Right atrium auricular region (tissue), 2 donors: ENCODE measurements around the gene RBBP8. TPM values are rescaled to one million over a fixed set of nuclear protein-coding genes. Genes with fewer than 3 reads are reported as not detected.

Source experiments
- DNase-seq: peaks from one replicate; pipeline ENCODE4 v3.0.0-alpha.2; 2019; ENCODE audit warnings: low spot score
- H3K27ac ChIP-seq, 2 donors: fragments of 200-600 bp; sonication (generic); 1 replicate in 1 of 2; 2 replicates in 1 of 2; pipeline ENCODE4 v1.5.1; 2016 to 2019
- H3K27me3 ChIP-seq, 2 donors: fragments of 200-600 bp; sonication (generic); one replicate each; pipeline versions ENCODE4 v1.5.1 to v1.6.0; 2017 to 2019
- H3K36me3 ChIP-seq: fragments of 200-600 bp; sonication (generic); one replicate; pipeline ENCODE4 v1.5.1; 2016
- H3K4me1 ChIP-seq, 2 donors: fragments of 200-600 bp; sonication (generic); one replicate each; pipeline versions ENCODE4 v1.5.1 to v1.6.0; 2017 to 2019
- H3K4me3 ChIP-seq, 2 donors: fragments of 200-600 bp; sonication (generic); 1 replicate in 1 of 2; 2 replicates in 1 of 2; pipeline ENCODE4 v1.5.1; 2017 to 2019; ENCODE audit warnings: mild to moderate bottlenecking in 1 of 2, moderate library complexity in 1 of 2
- H3K9me3 ChIP-seq, 2 donors: fragments of 200-600 bp; sonication (generic); one replicate each; pipeline ENCODE4 v1.5.1; 2019
- total RNA-seq, 2 donors: library from RNA; depleted of rRNA; stranded (reverse); fragments of >200 nt; gene quantifications; one replicate each; pipeline ENCODE4 v1.1.0, GENCODE V29; 2016
- TF ChIP-seq, protein P1 (sequence below), 2 donors: fragments of 200-600 bp; sonication (generic); IDR thresholded peaks; one replicate each; pipeline ENCODE4 v1.5.1; 2019; ENCODE audit warnings: antibody characterized with exemption in 2 of 2

Gene RBBP8
- total RNA-seq, 2 donors from 2014 or later = 7.2 to 7.6 TPM

DNA sequence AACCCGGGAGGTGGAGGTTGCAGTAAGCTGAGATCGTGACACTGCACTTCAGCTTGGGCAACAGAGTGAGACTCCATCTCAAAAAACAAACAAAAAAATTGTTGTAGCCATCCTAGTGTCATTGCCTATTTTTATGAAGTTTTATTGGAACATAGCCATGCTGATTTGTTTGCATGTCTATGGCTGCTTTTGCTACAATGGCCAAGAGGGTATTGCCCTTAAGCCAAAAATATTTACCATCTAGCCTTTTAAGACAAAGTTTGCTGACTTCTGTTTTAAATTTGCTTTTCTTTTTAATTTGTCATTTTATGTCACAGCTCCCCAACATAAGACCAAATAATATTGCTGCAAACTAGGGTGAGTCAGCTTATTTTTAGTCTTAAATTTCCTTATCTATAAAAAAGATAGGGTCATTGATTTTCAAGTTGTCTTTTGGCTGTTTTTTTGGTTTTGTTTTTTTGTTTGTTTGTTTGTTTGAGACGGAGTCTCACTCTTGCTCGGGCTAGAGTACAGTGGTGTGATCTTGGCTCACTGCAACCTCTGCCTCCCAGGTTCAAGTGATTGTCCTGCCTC, 132.2 kb downstream of the RBBP8 start:
- no peak for DNase-seq
- TF ChIP-seq, protein P1, sequence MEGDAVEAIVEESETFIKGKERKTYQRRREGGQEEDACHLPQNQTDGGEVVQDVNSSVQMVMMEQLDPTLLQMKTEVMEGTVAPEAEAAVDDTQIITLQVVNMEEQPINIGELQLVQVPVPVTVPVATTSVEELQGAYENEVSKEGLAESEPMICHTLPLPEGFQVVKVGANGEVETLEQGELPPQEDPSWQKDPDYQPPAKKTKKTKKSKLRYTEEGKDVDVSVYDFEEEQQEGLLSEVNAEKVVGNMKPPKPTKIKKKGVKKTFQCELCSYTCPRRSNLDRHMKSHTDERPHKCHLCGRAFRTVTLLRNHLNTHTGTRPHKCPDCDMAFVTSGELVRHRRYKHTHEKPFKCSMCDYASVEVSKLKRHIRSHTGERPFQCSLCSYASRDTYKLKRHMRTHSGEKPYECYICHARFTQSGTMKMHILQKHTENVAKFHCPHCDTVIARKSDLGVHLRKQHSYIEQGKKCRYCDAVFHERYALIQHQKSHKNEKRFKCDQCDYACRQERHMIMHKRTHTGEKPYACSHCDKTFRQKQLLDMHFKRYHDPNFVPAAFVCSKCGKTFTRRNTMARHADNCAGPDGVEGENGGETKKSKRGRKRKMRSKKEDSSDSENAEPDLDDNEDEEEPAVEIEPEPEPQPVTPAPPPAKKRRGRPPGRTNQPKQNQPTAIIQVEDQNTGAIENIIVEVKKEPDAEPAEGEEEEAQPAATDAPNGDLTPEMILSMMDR (IDR thresholded peaks at IDR 0.05) = no peak
- Histone ChIP-seq H3K36me3 (no peaks in the 10 kb centered on the region), H3K4me3 (no peak overlapping the region), H3K27me3 (no peaks in the 10 kb centered on the region), H3K27ac (no peak overlapping the region), H3K9me3 (no peaks in the 10 kb centered on the region), H3K4me1 (no peaks in the 10 kb centered on the region)

DNA sequence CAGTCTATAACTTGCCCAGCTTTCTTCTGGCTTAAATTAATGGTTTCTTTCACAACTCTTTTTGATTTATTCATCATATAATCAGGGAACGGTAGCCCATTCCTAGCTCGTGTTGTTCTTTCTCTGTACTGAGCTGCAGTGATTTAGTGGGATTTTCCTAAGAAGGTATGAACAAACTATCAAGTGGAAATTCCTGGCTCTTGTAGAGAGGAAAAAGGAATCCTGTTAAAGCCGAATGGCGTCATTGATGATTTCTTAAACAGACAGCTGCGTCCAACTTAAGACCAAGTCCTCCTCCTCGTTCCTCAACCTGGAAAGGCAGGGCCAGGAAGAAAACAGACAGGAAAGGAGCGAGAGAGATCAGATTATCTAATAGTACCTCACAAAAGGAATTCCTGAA, 132.9 kb downstream of the RBBP8 start:
- H3K36me3 ChIP-seq = no peaks in the 10 kb centered on the region
- TF ChIP-seq, protein P1 (IDR thresholded peaks at IDR 0.05) = no peak
- H3K9me3 ChIP-seq = no peaks in the 10 kb centered on the region
- H3K27me3 ChIP-seq = no peaks in the 10 kb centered on the region
- no peak overlapping the region for H3K4me3 ChIP-seq
- no peaks in the 10 kb centered on the region for H3K4me1 ChIP-seq
- DNase-seq = no peak
- no peak overlapping the region for H3K27ac ChIP-seq

DNA sequence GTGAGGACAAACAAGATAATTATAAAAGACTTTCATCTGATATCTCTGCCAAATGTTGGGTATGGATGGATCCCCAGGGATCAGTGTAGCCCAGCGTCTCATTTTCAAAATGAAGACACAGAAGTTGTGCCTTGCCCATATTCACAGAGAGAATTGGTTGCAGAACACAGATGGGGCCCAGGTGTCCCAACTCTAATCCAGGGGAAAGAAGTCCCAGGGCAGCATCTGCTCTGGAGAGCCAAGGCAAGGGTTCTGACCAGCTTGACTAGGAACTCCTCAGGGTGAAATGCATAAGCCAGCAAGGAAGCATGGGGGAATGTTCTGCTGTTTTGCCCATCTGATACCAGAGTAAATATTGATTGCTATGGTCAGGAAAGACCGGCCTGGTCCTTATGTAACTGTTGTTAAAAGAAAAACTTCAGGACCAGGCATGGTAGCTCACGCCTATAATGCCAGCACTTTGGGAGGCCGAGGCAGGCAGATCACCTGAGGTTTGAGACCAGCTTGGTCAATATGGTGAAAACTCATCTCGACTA, 133.4 kb downstream of the RBBP8 start:
- Histone ChIP-seq H3K4me1 (no peaks in the 10 kb centered on the region), H3K27me3 (no peaks in the 10 kb centered on the region), H3K27ac (no peak overlapping the region), H3K36me3 (no peaks in the 10 kb centered on the region), H3K9me3 (no peaks in the 10 kb centered on the region), H3K4me3 (no peak overlapping the region)
- DNase-seq = no peak
- TF ChIP-seq, protein P1 (IDR thresholded peaks at IDR 0.05) = no peak

DNA sequence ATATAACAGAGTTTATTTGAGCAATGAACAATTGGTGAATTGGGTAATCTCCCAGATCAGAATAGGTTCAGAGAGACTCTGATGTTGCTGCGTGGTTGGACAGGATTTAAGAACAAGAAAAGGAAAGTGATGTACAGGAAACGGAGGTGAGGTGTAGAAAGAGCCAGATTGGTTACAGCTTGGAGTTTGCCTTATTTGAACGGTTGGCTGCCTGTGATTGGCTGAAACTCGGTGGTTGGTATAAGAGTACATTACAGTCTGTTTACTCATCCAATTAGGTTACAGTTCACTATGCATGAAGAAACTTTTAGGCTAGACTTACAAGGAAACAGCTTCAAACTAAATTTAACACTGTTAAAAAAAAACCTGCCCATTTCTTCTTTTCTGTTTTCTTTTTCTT, 134.1 kb downstream of the RBBP8 start:
- H3K36me3 ChIP-seq = no peaks in the 10 kb centered on the region
- TF ChIP-seq, protein P1 (IDR thresholded peaks at IDR 0.05) = no peak
- no peak for DNase-seq
- H3K27ac ChIP-seq = no peak overlapping the region
- no peaks in the 10 kb centered on the region for H3K27me3 ChIP-seq
- H3K4me1 ChIP-seq = no peaks in the 10 kb centered on the region
- H3K9me3 ChIP-seq = no peaks in the 10 kb centered on the region
- H3K4me3 ChIP-seq = no peak overlapping the region

DNA sequence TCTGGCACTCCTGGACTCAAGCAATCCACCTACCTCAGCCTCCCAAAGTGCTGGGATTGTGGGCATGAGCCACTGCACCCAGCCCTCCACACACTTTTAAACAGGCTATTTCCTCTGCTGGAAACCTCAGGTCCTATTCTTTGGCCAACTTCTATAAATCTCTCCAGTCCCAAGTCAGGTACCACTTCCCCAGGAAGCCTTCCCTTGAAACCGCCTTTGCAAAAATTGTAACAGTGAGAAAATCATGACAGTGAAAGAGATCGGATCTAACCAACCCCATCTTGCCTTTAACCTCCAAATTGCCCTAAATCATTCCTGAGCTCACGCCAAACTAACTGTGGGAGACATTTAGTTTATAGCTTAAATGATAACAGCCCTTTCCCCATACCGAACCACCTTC, 134.9 kb downstream of the RBBP8 start:
- no peaks in the 10 kb centered on the region for H3K36me3 ChIP-seq
- no peaks in the 10 kb centered on the region for H3K27me3 ChIP-seq
- no peaks in the 10 kb centered on the region for H3K9me3 ChIP-seq
- TF ChIP-seq, protein P1 (IDR thresholded peaks at IDR 0.05) = no peak
- H3K27ac ChIP-seq = no peak overlapping the region
- H3K4me1 ChIP-seq = no peaks in the 10 kb centered on the region
- H3K4me3 ChIP-seq = no peak overlapping the region
- DNase-seq = no peak
